GM21619 (cell line): ENCODE measurements around the gene COX19.

ENCODE experiments used
- ATAC-seq: cut with Tn5 transposase; IDR thresholded peaks from one replicate; pipeline ENCODE4 v1.9.1; 2021; ENCODE audit not compliant: unreplicated experiment

The COX19 gene

DNA sequence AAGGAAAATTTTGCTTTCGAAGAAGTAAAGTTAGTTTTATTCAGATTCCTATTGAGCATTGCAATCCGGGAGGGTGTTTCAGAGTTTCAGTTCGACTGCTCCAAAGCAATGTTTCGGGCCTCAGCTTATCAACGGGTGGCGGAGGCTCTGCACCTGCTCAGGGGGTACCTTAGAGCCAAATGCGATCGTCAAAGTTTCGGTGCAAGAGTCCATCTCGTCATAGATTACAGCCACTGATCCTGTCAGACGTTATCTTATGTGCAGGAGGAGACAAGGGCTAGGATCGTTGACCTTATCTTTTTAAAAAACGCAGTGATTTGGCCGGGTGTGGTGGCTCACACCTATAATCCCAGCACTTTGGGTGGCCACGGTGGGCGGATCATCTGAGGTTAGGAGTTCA is 3.8 kb upstream of the COX19 start:
- no peak for ATAC-seq

DNA sequence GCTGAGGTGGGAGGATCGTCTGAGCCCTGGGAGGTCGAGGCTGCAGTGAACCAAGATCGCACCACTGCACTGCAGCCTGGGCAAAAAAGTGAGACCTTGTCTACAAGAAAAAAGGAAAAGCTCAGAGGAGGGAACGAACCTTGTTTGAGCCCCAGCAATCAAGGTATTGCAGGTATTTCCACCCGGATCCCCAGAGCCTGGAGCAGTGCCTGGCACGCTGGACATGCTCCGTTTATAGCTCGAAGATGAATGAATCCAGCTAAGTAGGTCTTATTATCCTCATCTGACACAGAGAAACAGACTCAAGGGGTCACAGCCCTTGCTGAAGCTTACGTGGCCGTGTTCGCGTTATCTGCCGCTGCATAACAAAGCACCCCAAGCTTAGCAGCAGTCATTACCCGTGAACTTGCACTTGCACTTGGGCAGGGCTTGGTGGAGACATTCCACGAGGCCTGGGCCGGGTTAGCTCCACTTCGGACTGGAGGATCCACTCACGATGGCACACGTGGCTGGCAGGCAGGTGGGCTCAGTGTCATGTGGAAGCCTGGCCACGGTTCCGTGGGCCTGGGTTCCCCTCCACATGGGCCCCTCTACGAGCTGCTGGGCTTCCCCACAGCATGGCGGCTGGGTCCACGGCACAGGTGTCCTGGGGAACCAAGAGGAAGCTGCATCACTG is 3.2 kb upstream of the COX19 start:
- ATAC-seq = no peak

GRCh38 chr7:978049-978346 is 2.6 kb upstream of the COX19 start:
- no peak for ATAC-seq

- peak; percentile 45 for ATAC-seq
Observed at GRCh38 chr7:977326-978048, 2.1 kb upstream of the COX19 start.

- ATAC-seq = no peak
Observed at GRCh38 chr7:976901-977325, 1.6 kb upstream of the COX19 start.

GRCh38 chr7:975702-976473 is 539 bp upstream of the COX19 start:
- ATAC-seq = no peak

GRCh38 chr7:974172-974571 is 1.2 kb downstream of the COX19 start:
- no peak for ATAC-seq

DNA sequence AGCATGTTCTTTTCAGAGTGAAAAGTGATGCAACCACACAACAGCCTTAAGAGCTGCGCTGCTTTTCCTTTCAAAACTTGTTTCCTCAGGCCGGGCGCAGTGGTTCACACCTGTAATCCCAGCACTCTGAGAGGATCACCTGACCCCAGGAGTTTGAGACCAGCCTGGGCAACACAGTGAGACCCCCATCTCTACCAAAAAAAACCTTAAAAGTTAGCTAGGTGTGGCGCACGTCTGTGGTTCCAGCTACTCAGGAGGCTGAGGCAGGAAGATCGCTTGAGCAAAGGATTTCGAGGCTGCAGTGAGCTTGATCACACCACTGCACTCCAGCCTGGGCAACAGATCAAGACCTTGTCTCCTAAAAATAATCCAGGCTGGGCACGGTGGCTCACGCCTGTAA is 2.0 kb downstream of the COX19 start:
- no peak for ATAC-seq

GRCh38 chr7:972676-973309 is 2.6 kb downstream of the COX19 start:
- ATAC-seq = no peak

- ATAC-seq = no peak
Observed at GRCh38 chr7:972110-972509, 3.2 kb downstream of the COX19 start.

DNA sequence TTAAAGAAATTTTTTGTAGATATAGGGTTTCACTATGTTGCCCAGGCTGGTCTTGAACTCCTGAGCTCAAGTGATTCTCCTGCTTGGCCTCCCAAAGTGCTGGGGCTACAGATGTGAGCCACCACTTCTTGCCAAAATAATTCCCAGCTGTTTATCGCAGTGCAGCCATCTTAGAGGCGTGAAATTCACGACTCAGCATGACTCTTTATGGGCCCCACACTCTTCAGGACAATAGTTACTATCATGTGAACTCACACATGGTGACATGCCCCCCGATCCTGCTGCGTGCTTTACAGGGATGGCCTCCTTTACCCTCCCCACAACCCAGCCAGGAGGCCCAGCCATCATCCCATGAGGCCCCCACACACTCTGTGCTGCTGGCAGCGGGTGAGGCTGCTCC is 4.6 kb downstream of the COX19 start:
- no peak for ATAC-seq

DNA sequence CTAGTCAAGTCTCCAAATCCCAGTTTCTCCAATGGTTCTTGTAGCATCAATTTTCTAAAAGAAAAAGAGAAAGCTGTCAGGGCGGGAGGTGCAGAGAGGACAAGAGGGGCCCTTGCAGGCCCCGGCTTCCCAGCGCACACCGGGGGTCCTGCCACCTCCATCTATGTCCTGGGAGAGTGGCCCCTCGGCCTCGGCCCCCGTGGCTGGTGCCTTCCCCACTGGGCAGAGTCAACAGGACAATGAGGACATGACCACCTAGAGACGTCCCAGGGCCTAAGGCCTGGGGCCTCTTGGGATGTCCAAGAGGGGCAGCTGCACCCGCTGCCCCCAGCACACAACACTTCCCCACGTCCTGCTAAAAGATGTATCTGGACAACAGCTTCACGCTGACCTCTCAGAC is 5.9 kb downstream of the COX19 start:
- ATAC-seq = no peak

DNA sequence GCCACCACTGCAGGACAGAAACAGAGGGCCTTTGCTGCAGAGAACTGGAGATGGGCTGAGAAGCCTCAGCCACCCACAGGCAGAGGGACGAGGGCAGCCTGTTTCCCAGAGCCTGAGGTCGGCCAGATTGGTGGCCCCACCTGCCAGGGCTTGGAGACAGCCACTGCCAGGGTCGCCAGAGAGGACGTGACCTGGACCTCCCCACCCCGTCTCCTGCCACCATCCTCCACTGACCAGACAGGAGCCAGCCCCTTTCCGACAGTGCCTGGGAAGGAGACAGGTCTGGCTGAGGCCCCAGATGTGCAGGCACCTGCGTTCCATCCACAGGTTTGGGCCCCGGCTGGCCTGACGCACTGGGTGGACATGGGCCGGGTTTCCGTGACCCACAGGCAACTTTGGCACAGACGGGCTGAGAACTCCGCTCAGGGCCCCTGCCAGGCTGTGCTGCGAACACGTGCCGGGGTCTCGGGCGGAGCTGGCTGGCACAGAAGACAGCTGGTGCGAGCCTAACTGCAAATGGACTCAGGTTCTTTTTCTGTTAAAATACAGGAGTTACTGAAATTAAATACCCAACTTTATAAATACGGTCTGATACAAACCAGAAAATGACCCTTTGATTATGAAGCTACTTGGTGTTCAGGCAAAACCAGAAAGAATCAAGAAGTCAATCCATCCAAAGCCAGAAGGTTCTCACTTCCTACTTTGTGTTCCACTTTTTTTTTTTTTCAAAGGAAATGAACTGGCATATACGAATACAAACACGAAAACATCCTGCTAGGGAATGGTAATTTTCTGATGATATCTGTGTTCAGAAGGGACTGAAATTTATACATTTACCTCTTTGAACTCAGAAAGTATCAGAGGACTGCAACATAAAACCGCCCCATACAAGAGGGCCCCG is 6.9 kb downstream of the COX19 start:
- no peak for ATAC-seq

GRCh38 chr7:967361-968082 is 7.8 kb downstream of the COX19 start:
- ATAC-seq = no peak

DNA sequence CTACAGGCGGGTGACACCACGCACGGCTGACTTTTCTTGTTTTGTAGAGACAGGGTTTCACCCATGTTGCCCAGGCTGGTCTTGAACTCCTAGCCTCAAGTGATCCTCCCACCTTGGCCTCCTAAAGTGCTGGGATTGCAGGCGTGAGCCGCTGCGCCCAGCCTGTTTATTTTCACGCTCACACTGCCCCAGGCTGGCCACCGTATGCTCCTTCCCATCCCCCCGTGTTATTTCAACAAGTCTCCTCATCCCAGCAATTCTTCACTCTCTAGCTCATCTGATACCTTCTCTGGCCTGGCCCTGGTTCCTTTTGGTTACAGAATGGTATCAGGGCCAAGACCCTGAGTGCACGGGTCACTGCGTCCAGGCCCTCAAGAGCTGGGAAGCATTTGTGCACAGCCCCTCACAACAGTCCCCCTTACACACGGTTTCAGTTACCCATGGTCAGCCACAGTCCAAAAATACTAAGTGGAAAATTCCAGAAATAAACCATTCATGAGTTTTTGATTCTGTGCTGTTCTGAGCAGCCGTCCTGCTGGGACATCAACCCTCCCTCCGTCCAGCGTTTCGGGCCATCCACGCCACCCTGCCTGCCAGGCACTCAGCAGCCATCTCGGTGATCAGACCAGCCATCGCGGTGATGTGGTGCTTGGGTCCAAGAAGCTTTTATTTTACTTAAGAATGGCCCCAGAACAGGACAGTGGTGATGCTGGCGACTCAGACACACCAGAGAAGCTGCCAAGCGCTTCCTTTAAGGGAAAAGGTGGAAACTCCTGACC is 8.9 kb downstream of the COX19 start:
- no peak for ATAC-seq

- no peak for ATAC-seq
Observed at GRCh38 chr7:964401-965231, 10.7 kb downstream of the COX19 start.

- ATAC-seq = no peak
Observed at GRCh38 chr7:963236-964078, 11.9 kb downstream of the COX19 start.
